ENCODE results near the gene GLRX. TPM values are rescaled to one million over a fixed set of nuclear protein-coding genes. Genes with fewer than 3 reads are reported as not detected.

Gene GLRX
- polyA plus RNA-seq, 1 donor (not counting 4 experiments of a cell fraction or from before 2014, with no cell fraction given) = 15.6 TPM

DNA sequence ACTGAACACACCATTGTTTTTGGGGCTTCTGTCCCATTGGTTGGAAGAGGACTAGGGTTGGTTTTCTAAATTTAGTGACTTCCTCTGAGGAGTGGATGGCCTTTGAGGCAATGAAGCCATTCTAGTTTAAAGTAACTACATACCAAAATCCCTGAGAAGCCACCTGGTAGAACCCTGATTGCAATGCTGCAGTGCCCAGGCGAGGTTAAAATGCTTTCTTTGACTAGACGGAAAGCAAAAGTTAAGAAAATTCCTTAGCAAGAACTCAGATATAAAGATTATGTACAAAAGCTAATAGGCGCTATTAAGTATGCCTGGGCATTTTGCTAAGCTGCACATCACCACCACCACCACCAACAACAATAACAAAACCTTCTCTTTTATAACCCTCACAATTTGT lies 20.6 kb downstream of the GLRX start:
- Histone ChIP-seq H3K9ac (ENCODE audit: control insufficient read depth, extremely low read depth, insufficient read depth, low read length) (no peak overlapping the region), H3K79me2 (ENCODE audit: control insufficient read depth, insufficient read depth, low read length) (no peaks in the 10 kb centered on the region), H3K27ac (ENCODE audit: control insufficient read depth, insufficient read depth, low read length) (no peak overlapping the region), H4K20me1 (ENCODE audit: control insufficient read depth, extremely low read depth, insufficient read depth, low read length) (no peaks in the 10 kb centered on the region), H3K9me3 (ENCODE audit: control insufficient read depth, low read depth, low read length) (no peaks in the 10 kb centered on the region), H3K9me1 (ENCODE audit: control insufficient read depth, extremely low read depth, insufficient read depth, low read length) (no peaks in the 10 kb centered on the region), H3K4me1 (ENCODE audit: control insufficient read depth, extremely low read depth, insufficient read depth, low read length) (no peaks in the 10 kb centered on the region), H3K4me2 (ENCODE audit: control insufficient read depth, extremely low read depth, insufficient read depth, low read depth, low read length) (no peak overlapping the region), H3K36me3 (ENCODE audit: control insufficient read depth in 2 of 2, extremely low read depth in 1 of 2, insufficient read depth in 2 of 2, low read length in 2 of 2) (no peaks in the 10 kb centered on the region), H3K4me3 (ENCODE audit: control insufficient read depth in 2 of 3, extremely low read depth in 1 of 3, insufficient read depth in 2 of 3, low read depth in 1 of 3, low read length in 3 of 3) (no peak overlapping the region), H2AFZ (ENCODE audit: control insufficient read depth, low read length) (no peak overlapping the region), H3K27me3 (ENCODE audit: control insufficient read depth, extremely low read depth, insufficient read depth, low read length) (no peaks in the 10 kb centered on the region)
- no peak for DNase-seq (ENCODE audit: low read depth, low spot score)
- no peak for TF ChIP-seq EZH2 (IDR thresholded peaks at IDR 0.05; ENCODE audit: low read length)
- TF ChIP-seq, protein P1, sequence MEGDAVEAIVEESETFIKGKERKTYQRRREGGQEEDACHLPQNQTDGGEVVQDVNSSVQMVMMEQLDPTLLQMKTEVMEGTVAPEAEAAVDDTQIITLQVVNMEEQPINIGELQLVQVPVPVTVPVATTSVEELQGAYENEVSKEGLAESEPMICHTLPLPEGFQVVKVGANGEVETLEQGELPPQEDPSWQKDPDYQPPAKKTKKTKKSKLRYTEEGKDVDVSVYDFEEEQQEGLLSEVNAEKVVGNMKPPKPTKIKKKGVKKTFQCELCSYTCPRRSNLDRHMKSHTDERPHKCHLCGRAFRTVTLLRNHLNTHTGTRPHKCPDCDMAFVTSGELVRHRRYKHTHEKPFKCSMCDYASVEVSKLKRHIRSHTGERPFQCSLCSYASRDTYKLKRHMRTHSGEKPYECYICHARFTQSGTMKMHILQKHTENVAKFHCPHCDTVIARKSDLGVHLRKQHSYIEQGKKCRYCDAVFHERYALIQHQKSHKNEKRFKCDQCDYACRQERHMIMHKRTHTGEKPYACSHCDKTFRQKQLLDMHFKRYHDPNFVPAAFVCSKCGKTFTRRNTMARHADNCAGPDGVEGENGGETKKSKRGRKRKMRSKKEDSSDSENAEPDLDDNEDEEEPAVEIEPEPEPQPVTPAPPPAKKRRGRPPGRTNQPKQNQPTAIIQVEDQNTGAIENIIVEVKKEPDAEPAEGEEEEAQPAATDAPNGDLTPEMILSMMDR (optimal IDR thresholded peaks at IDR 0.05 in 1 of 3, IDR thresholded peaks at IDR 0.05 in 1 of 3, conservative IDR thresholded peaks at IDR 0.05 in 1 of 3; ENCODE audit: extremely low read depth in 1 of 3, insufficient read depth in 2 of 3, low read length in 3 of 3) = no peak
- dilution Hi-C loops (cut with MboI; ENCODE audit: extremely low pct_ligation_motif_present, low sequenced_read_pairs) = no loop called here
- FAIRE-seq = no peak

DNA sequence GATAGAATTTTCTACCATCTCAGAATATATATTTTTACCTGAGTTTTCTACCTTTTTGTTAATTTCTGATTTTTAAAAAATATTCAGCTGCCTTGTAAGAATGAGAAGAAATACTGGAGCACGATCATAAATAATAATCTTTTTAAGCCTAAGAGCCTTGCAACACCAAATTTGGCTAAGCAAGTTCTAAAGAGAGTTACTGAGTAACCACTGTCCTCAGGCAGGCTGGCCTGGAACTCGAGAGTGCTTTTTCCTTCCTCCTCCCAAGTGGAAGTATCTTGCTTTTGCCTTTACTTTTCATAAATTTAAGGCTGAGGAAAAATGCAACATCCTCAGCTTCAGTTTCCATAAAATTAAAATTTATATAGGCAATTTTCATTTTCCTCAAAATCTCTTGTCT lies 21.0 kb downstream of the GLRX start:
- Histone ChIP-seq H3K9me1 (ENCODE audit: control insufficient read depth, extremely low read depth, insufficient read depth, low read length) (no peaks in the 10 kb centered on the region), H3K27me3 (ENCODE audit: control insufficient read depth, extremely low read depth, insufficient read depth, low read length) (no peaks in the 10 kb centered on the region), H3K9me3 (ENCODE audit: control insufficient read depth, low read depth, low read length) (no peaks in the 10 kb centered on the region), H3K36me3 (ENCODE audit: control insufficient read depth in 2 of 2, extremely low read depth in 1 of 2, insufficient read depth in 2 of 2, low read length in 2 of 2) (no peaks in the 10 kb centered on the region), H2AFZ (ENCODE audit: control insufficient read depth, low read length) (no peak overlapping the region), H3K79me2 (ENCODE audit: control insufficient read depth, insufficient read depth, low read length) (no peaks in the 10 kb centered on the region), H3K4me1 (ENCODE audit: control insufficient read depth, extremely low read depth, insufficient read depth, low read length) (no peaks in the 10 kb centered on the region), H3K9ac (ENCODE audit: control insufficient read depth, extremely low read depth, insufficient read depth, low read length) (no peak overlapping the region), H3K4me3 (ENCODE audit: control insufficient read depth in 2 of 3, extremely low read depth in 1 of 3, insufficient read depth in 2 of 3, low read depth in 1 of 3, low read length in 3 of 3) (no peak overlapping the region), H3K4me2 (ENCODE audit: control insufficient read depth, extremely low read depth, insufficient read depth, low read depth, low read length) (no peak overlapping the region), H3K27ac (ENCODE audit: control insufficient read depth, insufficient read depth, low read length) (no peak overlapping the region), H4K20me1 (ENCODE audit: control insufficient read depth, extremely low read depth, insufficient read depth, low read length) (no peaks in the 10 kb centered on the region)
- dilution Hi-C loops (cut with MboI; ENCODE audit: extremely low pct_ligation_motif_present, low sequenced_read_pairs) = no loop called here
- DNase-seq (ENCODE audit: low read depth, low spot score) (no peak), FAIRE-seq (no peak)
- TF ChIP-seq, protein P1 (optimal IDR thresholded peaks at IDR 0.05 in 1 of 3, IDR thresholded peaks at IDR 0.05 in 1 of 3, conservative IDR thresholded peaks at IDR 0.05 in 1 of 3; ENCODE audit: extremely low read depth in 1 of 3, insufficient read depth in 2 of 3, low read length in 3 of 3) = no peak
- no peak for TF ChIP-seq EZH2 (IDR thresholded peaks at IDR 0.05; ENCODE audit: low read length)
